Activated CD4-positive, alpha-beta T cell treated with anti-CD3 and anti-CD28 coated beads, Interleukin-2, amount 50 U/mL, for 48 hours (primary cell): Measurements from ENCODE around the gene SET.
"Not testable (repeated sequence)": the region's sequence is repeated elsewhere in the genome, so short reads cannot be mapped to it uniquely, and the experiment has no call there.

Experiments
- DNase-seq, 2 experiments: peaks; one replicate each; pipeline ENCODE4 v3.0.0-alpha.2; 2020

The SET gene

DNA sequence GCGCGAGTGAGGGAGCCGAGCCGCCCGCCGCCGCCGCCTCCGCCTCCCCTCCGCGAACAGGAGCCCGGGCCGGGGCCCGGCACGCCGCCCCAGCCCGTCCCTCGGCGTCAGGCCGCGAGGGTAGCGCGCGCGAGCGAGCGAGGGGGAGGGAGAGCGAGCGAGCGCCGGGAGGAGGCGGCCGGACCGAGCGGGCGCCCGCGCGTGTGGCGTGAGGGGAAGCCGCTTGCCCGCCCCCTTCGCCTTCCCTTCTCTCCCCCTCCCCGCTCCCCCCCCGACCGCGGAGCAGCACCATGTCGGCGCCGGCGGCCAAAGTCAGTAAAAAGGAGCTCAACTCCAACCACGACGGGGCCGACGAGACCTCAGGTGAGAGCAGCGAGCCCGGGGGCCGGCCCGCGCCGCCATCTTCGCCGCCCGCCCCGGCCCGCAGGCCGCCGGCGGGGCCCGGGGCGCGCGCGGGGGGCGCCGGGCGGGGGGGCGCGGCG is 312 bp downstream of the SET start:
- peak; percentile 46 to 54 for DNase-seq

DNA sequence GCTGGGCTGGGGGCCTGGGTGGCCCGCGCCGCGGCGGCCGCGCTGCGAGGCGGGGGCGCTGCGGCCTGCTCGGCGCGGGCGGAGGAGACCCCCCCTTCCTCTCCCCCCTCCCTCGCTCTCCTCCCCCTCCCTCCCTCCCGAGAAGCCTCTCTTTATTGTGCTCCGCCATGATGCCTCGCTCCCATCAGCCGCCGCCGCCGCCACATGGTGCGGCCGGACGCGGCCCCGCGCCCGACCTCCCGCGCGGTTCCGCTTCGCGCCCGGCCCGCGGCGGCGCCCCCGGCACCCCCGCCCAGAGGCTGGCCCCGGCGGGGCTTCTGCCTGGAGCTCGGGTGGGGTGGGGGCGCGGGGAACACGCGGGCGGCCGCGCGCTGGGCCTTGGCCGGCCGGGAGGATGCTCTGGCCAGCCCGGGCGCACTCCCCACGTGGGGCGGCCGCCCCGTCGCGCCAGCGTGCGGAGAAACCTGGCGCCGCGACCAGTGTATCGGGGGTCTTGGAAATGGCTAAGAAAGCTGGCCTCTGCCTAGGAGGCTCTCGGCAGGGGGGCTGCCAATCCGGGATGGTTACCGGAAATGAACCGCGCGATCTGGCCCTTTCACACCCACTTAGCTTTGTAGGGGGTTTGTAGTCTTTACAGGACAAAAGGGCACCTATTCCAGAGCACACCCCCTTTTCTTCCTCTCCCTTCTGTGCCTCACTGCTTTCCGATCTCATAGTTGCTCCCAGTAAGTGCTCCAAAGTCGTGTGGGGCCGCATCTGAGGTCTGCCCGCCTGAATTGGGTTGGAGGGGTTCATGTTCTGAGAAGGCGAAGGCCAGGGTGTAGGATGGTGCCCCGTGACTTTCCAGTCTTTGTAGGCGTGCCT is 1.0 kb downstream of the SET start:
- DNase-seq: peak; percentile 31 to 54

DNA sequence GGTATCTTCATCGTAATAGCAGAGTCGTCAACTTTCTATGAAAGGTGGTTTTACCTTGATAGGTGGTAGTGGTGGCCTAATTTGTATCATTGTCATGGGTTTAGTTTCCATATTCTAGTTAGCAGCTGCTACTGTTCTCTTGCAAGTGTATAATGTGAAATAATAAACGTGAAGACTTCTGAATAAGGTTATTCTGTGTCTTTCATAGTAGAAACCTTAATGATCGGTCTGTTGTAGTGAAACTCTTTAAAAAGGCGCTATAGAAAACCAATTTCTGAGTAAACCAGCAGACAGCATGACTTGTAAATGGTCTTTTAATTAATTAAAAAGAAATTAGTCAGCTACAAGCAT is 1.6 kb downstream of the SET start:
- no peak for DNase-seq

DNA sequence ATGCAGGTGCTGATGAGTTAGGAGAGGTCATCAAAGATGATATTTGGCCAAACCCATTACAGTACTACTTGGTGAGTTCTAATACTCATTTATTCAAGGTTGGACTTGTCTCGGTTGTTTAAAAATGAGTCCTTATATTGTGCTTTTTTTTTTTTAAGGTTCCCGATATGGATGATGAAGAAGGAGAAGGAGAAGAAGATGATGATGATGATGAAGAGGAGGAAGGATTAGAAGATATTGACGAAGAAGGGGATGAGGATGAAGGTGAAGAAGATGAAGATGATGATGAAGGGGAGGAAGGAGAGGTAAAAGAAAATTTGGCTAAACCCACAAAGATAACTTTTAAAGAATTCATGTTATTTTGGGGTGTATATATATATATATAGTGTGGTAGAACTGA is 4.7 kb downstream of the SET start:
- not testable (repeated sequence) for DNase-seq

DNA sequence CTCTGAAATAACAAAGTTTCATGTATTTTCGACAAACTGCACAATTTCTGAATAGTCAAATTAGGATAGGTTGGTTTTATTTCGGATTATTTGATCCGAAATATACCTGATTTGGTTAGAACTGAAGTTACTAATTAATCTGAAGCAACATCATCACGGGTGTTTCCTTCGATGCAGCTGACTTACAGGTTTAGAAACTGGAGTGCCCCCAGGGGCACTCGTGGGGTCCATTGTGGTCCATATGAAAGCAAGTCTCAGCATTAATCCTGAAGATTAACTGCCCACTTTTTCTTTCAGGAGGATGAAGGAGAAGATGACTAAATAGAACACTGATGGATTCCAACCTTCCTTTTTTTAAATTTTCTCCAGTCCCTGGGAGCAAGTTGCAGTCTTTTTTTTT is 5.3 kb downstream of the SET start:
- DNase-seq: no peak

DNA sequence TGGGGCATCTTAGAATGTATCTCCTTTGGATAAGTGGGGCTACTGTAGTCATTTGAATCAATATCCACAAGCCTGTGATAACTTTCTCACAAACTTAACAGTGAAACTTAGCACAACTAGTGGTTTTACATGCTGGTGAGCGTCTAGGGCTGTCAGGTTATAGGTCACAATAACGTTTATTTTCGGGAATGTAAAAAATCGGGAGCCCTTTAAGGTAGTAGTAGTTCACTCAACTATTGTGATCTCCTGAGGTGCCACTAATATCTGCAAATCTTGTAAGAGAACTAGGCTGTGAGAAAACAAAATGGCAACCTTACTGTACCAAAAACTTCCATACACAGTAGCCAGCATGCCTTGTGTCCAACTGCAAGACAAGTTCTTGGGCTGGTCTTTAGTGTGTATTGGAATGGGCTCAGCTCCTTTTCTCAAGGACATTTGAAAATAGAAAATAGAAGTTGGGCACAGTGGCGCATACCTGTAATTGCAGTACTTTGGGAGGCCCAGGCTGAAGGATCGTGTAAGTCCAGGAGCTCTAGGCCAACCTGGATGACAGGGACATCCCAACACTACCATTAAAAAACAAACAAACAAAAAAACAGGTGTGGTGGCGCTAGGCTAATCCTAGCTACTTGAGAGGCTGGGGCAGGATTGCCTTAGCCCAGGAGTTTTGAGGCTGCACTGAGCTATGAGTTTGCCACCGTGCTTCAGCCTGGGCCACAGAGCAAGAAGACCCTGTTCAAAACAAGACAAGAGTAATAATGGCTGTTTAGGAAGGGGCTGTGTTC is 8.1 kb downstream of the SET start:
- no peak for DNase-seq

DNA sequence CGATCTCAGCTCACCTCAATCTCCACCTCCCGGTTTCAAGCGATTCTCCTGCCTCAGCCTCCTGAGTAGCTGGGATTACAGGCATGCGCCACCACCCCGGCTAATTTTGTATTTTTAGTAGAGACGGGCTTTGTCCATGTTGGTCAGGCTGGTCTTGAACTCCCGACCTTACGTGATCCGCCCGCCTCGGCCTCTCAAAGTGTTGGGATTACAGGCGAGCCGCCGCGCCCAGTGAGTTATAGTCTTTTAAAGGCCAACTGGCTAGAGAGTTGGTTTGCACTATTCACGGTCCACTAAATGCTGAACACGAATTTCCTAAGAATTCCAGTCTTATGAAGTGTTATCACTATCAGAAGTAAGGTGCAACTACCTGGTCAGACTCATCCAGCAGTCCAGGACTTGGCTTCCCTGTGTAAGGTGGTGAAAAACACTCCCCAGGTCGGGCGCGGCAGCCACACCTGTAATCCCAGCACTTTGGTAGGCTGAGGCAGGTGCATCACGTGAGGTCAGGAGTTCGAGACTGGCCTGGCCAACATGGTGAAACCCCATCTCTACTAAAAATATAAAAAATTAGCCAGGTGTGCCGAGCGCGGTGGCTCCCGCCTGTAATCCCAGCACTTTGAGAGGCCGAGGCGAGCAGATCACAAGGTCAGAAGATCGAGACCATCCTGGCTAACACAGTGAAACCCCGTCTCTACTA is 10.2 kb downstream of the SET start:
- not testable (repeated sequence) for DNase-seq

DNA sequence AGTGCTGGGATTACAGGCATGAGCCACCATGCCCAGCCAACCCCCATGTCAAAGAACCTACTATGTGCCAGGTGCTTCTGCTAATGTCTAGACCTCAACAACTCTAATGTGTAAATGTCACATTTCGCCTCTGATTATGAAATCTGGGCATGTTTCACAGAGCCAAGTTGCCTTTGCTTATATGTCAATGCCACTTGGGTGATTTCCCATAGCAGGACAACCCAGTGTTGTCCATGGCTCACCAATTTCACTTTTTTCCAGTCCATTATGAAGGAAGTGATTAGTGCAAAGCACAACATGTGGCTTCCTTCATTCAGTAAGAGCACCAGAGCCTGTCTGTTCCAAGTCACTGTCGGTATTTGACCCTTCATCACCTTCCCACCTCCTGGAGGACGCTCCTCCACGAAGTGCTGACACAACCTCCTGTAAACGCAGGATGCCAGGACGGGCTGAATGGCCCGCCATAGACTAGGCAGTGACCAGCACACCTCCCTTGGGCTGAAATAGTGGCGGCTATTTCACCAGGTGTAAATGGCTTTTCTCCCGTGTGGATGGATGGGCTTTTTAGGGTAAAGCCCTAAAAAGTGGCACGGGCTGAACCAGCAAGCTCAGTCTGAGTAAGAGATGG is 12.3 kb downstream of the SET start:
- DNase-seq: no peak

DNA sequence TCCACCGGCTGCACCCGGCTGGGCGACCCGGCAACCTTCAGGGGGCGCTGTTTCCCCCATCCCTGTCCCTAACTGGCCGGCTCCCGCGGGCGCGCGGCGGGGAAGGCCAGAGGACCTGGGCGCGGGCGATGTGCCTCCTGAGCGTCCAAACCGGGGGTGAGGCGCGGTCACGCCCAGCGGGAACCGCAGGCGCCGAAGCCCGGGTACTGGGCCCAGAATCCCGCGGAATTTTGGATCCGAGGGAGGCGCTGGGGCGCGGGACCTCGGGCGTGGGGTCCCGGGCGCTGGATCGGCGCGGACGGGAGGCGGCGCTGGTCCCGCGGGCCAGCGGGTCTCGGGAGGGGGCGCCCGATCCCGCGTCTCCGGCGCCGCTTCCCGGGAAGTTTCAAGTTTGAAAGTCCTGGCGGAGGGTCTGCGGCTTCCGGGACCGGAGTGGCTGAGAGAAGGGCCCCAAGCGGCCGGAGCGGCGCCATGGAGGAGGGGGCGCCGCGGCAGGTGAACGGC is 13.5 kb downstream of the SET start, which contains the start of gene PKN3:
Gene PKN3 (plus strand): TSS at position 59 of the 504 bp plus-strand sequence. CDS start 413 bp downstream, at position 472.
- peak; percentile 95 for DNase-seq

DNA sequence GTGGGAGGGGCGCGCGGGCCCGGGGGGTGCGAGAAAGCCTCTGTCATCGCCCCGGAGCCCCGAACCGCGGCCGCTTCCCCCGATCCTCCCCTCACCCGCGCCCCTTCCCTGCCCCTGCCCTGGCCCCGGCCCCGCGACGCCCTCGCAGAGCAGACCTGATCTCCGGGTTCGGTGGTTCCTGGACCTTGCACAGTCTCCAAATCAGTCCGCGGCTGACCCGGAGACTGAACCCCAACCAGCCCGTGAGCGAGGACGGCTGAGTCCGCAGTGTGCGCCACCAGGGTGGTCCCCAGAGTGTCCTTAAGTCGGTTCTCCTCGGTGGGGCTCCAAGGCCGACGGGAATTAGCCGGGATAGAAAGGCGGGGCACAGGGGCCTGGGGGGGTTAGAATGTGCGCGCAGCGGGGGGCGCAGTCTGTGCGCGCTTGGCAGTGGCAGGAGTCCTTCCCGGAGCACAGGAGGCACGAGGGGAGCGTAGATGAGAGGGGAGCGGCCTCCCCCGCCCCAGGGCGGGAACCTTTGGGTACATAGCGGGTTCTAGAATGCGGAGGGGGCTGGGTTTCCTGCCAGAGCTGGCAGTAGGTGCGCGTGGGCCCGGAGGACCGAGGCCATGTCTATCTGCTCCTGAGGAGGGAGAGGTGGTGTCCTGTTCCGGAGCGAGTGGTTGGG is 14.1 kb downstream of the SET start:
- peak; percentile 39 to 52 for DNase-seq

DNA sequence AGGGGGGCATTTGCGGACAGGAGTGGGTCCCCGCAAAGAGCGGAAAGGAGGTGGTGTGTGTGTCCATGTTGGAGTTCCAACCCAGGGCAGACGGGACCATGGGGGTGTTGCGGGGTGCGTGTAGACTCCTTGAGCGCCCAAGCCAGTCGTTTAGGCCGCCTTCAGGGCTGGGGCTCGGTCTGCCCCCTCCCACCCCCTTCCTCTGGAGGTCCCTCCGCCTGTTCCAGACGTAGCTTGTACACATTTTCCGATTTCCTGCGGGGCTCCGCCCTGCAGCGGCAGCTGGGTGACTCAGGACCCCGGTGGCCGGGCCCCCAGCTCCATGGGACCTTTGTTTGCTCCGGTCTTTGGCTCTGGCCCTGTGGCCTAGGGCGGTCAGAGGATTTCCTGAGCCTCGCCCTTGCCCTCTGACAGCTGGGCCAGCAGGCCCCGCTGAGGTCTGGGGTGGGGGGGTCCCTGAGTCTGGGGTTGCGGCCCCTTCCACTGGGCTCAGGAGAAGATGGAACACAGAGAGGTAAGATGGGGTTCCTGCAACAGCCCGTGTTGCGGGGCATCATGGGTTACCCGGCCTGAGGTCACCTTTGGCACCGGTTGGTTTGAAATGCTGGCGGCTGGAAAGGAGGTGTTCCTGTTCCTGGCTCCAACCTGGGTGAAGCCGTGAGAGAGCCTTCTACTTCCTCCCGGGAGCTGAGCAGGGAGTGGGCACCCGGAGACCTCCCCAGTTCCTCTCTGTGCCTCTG is 14.8 kb downstream of the SET start:
- DNase-seq: no peak

DNA sequence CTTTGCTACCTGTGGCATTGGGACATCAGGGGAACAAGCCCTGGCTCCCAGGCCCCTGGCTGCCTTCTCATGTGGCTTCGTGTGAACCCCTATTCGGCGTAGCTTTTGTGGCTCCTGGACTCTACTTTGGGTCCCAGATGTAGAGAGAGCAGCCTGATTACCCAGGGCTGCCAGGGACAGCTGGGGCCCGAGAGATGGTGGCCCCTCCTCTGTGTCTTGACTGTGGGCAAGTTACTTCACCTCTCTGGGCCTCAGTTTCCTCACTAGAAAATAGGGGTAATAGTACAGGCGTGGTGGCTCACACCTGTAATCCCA is 15.3 kb downstream of the SET start:
- DNase-seq: no peak

DNA sequence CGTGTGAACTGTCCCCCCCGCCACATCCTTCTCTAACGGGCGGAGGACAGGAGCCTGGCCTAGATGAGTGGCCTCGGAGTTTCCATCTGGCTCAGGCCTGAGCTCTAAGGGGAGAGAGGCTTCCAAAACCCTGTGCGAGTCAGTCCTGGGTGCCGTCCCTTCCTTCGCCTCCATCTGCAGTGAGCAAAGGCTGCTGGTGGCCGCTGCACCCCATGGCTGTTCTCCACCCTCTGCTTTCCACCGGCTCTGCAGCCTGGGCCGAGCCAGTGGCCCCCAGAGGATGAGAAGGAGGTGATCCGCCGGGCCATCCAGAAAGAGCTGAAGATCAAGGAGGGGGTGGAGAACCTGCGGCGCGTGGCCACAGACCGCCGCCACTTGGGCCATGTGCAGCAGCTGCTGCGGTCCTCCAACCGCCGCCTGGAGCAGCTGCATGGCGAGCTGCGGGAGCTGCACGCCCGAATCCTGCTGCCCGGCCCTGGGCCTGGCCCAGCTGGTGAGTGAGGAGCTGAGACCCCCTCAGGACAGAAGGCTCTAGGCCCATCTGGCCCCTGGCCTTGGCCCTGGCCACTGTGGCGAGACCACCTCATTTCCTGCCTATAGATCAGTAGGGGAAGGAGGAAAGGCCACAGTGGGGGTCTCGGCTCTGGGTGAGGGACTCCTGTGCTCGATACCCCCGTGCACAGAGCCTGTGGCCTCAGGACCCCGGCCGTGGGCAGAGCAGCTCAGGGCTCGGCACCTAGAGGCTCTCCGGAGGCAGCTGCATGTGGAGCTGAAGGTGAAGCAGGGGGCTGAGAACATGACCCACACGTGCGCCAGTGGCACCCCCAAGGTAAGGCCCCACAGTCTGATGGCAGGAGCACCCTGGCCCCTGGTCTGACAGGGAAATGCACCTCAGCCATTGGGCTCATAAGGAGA is 16.3 kb downstream of the SET start:
- no peak for DNase-seq

DNA sequence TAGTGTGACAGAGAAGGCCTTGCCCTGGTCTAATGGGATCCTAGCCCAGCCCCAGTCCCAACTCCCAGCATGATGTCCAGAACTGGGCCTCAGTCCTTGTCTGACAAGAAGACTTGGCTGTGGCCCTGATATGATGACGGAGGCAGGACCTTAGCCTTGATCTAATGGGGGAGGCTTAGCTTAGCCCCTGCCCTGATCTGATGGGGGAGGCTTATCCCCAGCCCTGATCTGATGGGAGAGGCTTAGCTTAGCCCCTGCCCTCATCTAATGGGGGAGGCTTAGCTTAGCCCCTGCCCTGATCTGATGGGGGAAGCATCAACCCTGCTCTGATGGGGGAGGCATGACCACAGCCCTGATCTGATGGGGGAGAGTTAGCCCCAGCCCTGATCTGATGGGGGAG is 17.0 kb downstream of the SET start:
- DNase-seq: no peak

DNA sequence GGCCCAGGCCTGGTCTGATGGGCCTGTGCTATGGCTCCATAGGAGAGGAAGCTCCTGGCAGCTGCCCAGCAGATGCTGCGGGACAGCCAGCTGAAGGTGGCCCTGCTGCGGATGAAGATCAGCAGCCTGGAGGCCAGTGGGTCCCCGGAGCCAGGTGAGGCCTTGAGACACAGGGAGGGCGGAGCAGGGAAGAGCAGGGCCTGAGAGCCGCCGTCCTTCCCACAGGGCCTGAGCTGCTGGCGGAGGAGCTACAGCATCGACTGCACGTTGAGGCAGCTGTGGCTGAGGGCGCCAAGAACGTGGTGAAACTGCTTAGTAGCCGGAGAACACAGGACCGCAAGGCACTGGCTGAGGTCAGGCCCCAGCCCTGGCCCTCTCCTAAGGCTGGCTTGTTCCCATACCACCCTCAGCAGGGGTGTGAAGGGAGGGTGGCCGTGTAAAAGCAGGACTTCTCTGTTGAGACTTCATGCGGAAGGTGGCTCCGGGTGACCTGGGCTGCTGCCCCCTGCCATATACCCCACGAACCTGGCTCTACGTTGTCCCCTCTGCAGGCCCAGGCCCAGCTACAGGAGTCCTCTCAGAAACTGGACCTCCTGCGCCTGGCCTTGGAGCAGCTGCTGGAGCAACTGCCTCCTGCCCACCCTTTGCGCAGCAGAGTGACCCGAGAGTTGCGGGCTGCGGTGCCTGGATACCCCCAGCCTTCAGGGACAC is 17.8 kb downstream of the SET start:
- no peak for DNase-seq

DNA sequence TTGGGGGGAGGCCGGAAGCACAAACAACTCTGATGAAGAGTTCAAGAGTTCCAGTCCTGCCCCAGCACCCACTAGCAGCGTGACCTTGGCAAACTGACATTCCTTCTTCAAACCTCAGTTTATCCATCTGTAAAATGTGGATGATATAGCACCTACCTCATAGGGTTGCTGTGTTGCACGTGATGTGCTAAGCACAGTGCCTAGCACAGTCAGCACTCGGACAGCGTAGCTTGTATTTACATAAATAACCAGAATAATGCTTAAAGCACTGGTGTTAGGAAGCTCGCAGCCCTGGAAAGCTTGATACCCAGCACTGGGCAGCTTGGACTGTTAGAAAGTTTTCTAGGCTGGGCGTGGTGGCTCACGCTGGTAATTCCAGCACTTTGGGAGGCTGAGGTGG is 18.4 kb downstream of the SET start:
- no peak for DNase-seq

DNA sequence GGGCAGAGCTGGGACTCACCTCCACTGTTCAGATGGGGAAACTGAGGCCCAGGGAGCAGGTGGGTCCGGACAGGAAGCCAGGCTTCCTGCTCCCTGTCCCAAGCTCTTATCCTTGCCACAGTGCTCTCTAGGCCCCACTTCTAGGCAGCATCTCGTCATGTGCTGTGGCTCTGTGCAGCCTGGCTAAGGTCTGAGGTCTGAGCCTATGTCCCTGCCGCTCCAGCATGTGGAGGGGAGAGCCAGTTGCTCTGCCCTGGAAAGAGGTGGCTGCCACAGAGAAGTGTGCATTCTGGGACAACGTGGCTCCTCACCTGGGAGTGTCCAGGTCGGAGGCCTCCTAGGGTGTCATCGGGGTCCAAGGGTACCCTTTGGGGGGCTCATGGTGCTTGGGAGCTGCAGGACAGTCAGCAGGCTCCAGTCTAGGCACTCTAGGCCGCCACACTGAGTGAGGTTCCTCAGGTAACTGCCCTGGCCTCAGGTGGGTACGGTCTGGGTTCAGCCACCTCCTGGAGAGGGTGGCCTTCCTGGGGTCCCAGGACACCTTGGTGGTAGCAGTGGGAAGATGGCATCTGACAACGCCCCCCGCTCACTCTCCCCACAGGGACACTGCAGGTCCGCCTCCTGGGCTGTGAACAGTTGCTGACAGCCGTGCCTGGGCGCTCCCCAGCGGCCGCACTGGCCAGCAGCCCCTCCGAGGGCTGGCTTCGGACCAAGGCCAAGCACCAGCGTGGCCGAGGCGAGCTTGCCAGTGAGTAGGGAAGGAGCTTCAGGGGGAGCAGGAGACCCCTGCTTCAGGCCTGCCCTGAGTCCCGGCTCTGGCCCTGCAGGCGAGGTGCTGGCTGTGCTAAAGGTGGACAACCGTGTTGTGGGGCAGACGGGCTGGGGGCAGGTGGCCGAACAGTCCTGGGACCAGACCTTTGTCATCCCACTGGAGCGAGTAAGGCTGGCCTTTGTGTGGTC is 23.7 kb downstream of the SET start:
- no peak for DNase-seq

DNA sequence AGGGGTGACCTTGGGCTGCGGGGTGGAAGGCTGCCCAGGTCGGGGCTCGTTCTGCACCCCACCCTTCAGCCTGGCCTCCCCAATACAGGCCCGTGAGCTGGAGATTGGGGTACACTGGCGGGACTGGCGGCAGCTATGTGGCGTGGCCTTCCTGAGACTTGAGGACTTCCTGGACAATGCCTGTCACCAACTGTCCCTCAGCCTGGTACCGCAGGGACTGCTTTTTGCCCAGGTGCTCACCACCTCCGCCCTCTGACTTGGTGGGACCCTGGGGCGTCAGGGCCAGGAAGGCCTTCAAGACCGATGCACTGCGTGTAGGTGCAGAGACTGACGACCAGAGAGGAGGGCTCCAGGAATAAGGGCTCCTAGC is 24.4 kb downstream of the SET start:
- DNase-seq: no peak
